Measurements from ENCODE around the gene NCKAP5.

The NCKAP5 gene

GRCh38 chr2:132884705-132885104 lies 683.6 kb downstream of the NCKAP5 start:
- no peak for FAIRE-seq
- no peak for DNase-seq (ENCODE audit: extremely low spot score, insufficient read length, low read depth)

- DNase-seq (ENCODE audit: extremely low spot score, insufficient read length, low read depth) (no peak), FAIRE-seq (no peak)
These were observed 684.0 kb downstream of the NCKAP5 start for GRCh38 chr2:132884292-132884691.

- FAIRE-seq (no peak), DNase-seq (ENCODE audit: extremely low spot score, insufficient read length, low read depth) (no peak)
These were observed 684.8 kb downstream of the NCKAP5 start for GRCh38 chr2:132883430-132883829.

GRCh38 chr2:132881546-132881945 lies 686.7 kb downstream of the NCKAP5 start:
- FAIRE-seq (no peak), DNase-seq (ENCODE audit: extremely low spot score, insufficient read length, low read depth) (no peak)

- no peak for DNase-seq (ENCODE audit: extremely low spot score, insufficient read length, low read depth)
- no peak for FAIRE-seq
These were observed 690.3 kb downstream of the NCKAP5 start for GRCh38 chr2:132877923-132878322.

GRCh38 chr2:132876745-132877391 lies 691.4 kb downstream of the NCKAP5 start:
- DNase-seq (ENCODE audit: extremely low spot score, insufficient read length, low read depth) (no peak), FAIRE-seq (no peak)

GRCh38 chr2:132875193-132875592 lies 693.1 kb downstream of the NCKAP5 start:
- DNase-seq (ENCODE audit: extremely low spot score, insufficient read length, low read depth), result no peak
- FAIRE-seq, result no peak

- no peak for FAIRE-seq
- no peak for DNase-seq (ENCODE audit: extremely low spot score, insufficient read length, low read depth)
These were observed 694.5 kb downstream of the NCKAP5 start for GRCh38 chr2:132873738-132874137.

GRCh38 chr2:132871831-132872230 lies 696.4 kb downstream of the NCKAP5 start:
- FAIRE-seq (no peak), DNase-seq (ENCODE audit: extremely low spot score, insufficient read length, low read depth) (no peak)

GRCh38 chr2:132863961-132864360 lies 704.3 kb downstream of the NCKAP5 start:
- no peak for DNase-seq (ENCODE audit: extremely low spot score, insufficient read length, low read depth)

GRCh38 chr2:132860220-132860619 lies 708.0 kb downstream of the NCKAP5 start:
- DNase-seq (ENCODE audit: extremely low spot score, insufficient read length, low read depth) (no peak), FAIRE-seq (no peak)

More at GRCh38 chr2:132863961-132864360, 704.3 kb downstream of the NCKAP5 start:
- FAIRE-seq, result no peak

GRCh38 chr2:132859590-132859989 lies 708.7 kb downstream of the NCKAP5 start:
- no peak for DNase-seq (ENCODE audit: extremely low spot score, insufficient read length, low read depth)
- no peak for FAIRE-seq

GRCh38 chr2:132857319-132857718 lies 710.9 kb downstream of the NCKAP5 start:
- DNase-seq (ENCODE audit: extremely low spot score, insufficient read length, low read depth), result no peak
- FAIRE-seq, result no peak

- FAIRE-seq, result no peak
- DNase-seq (ENCODE audit: extremely low spot score, insufficient read length, low read depth), result no peak
These were observed 717.6 kb downstream of the NCKAP5 start for GRCh38 chr2:132850688-132851087.

- no peak for FAIRE-seq
- no peak for DNase-seq (ENCODE audit: extremely low spot score, insufficient read length, low read depth)
These were observed 719.1 kb downstream of the NCKAP5 start for GRCh38 chr2:132849118-132849517.

GRCh38 chr2:132845339-132845738 lies 722.9 kb downstream of the NCKAP5 start:
- DNase-seq (ENCODE audit: extremely low spot score, insufficient read length, low read depth), result no peak
- no peak for FAIRE-seq

GRCh38 chr2:132844585-132844984 lies 723.7 kb downstream of the NCKAP5 start:
- FAIRE-seq (no peak), DNase-seq (ENCODE audit: extremely low spot score, insufficient read length, low read depth) (no peak)

GRCh38 chr2:132837769-132838168 lies 730.5 kb downstream of the NCKAP5 start:
- DNase-seq (ENCODE audit: extremely low spot score, insufficient read length, low read depth) (no peak), FAIRE-seq (no peak)

- no peak for FAIRE-seq
- DNase-seq (ENCODE audit: extremely low spot score, insufficient read length, low read depth), result no peak
These were observed 737.9 kb downstream of the NCKAP5 start for GRCh38 chr2:132830321-132830827.

GRCh38 chr2:132825601-132826000 lies 742.7 kb downstream of the NCKAP5 start:
- no peak for FAIRE-seq
- DNase-seq (ENCODE audit: extremely low spot score, insufficient read length, low read depth), result no peak

- DNase-seq (ENCODE audit: extremely low spot score, insufficient read length, low read depth) (no peak), FAIRE-seq (no peak)
These were observed 743.5 kb downstream of the NCKAP5 start for GRCh38 chr2:132824716-132825115.

- DNase-seq (ENCODE audit: extremely low spot score, insufficient read length, low read depth) (no peak), FAIRE-seq (no peak)
These were observed 752.0 kb downstream of the NCKAP5 start for GRCh38 chr2:132816234-132816633.
